ENCODE results near the gene DUSP18.
A peak's percentile ranks its signal among the peaks of the same experiment; 100 is the strongest.
"Not testable (repeated sequence)": the region's sequence is repeated elsewhere in the genome, so short reads cannot be mapped to it uniquely, and the experiment has no call there.

DUSP18 gene

GRCh38 chr22:30667494-30668385, at the start of gene DUSP18:
TSS of gene DUSP18 (minus strand) at chr22:30667875. CDS start at chr22:30664003, 3,872 bp downstream.
- DNase-seq (ENCODE audit: low read depth), result peak; percentile 72

GRCh38 chr22:30714062-30714461, 46.4 kb upstream of the DUSP18 start:
- no peak for DNase-seq (ENCODE audit: low read depth)

GRCh38 chr22:30712094-30712493, 44.4 kb upstream of the DUSP18 start:
- DNase-seq (ENCODE audit: low read depth), result no peak

- DNase-seq (ENCODE audit: low read depth), result not testable (repeated sequence)
These were observed 42.3 kb upstream of the DUSP18 start for GRCh38 chr22:30709980-30710379.

- peak; percentile 92 for DNase-seq (ENCODE audit: low read depth)
These were observed 38.3 kb upstream of the DUSP18 start for GRCh38 chr22:30705710-30706651.

GRCh38 chr22:30704978-30705377, 37.3 kb upstream of the DUSP18 start:
- no peak for DNase-seq (ENCODE audit: low read depth)

GRCh38 chr22:30702856-30703255, 35.2 kb upstream of the DUSP18 start:
- DNase-seq (ENCODE audit: low read depth), result no peak

- DNase-seq (ENCODE audit: low read depth), result no peak
These were observed 34.2 kb upstream of the DUSP18 start for GRCh38 chr22:30701872-30702271.

GRCh38 chr22:30697975-30698374, 30.3 kb upstream of the DUSP18 start:
- DNase-seq (ENCODE audit: low read depth), result no peak

- DNase-seq (ENCODE audit: low read depth), result no peak
These were observed 28.4 kb upstream of the DUSP18 start for GRCh38 chr22:30695871-30696655.

GRCh38 chr22:30695351-30695851, 27.7 kb upstream of the DUSP18 start:
- DNase-seq (ENCODE audit: low read depth), result no peak

- DNase-seq (ENCODE audit: low read depth), result no peak
These were observed 27.1 kb upstream of the DUSP18 start, which contains the start of gene OSBP2 for GRCh38 chr22:30694640-30695350. TSS of gene OSBP2 (plus strand) at chr22:30694874. CDS start at chr22:30694910, 36 bp downstream.

- DNase-seq (ENCODE audit: low read depth), result no peak
These were observed 26.5 kb upstream of the DUSP18 start for GRCh38 chr22:30694171-30694639.

- DNase-seq (ENCODE audit: low read depth), result no peak
These were observed 23.5 kb upstream of the DUSP18 start for GRCh38 chr22:30691204-30691603.

- DNase-seq (ENCODE audit: low read depth), result no peak
These were observed 21.9 kb upstream of the DUSP18 start for GRCh38 chr22:30689622-30690021.

GRCh38 chr22:30687358-30687757, 19.7 kb upstream of the DUSP18 start:
- DNase-seq (ENCODE audit: low read depth), result no peak

- no peak for DNase-seq (ENCODE audit: low read depth)
These were observed 17.5 kb upstream of the DUSP18 start for GRCh38 chr22:30685178-30685577.

GRCh38 chr22:30681831-30682230, 14.2 kb upstream of the DUSP18 start:
- DNase-seq (ENCODE audit: low read depth), result no peak

- no peak for DNase-seq (ENCODE audit: low read depth)
These were observed 13.5 kb upstream of the DUSP18 start for GRCh38 chr22:30680991-30681770.
